ENCODE data around the gene LRRC42. TPM values are rescaled to one million over a fixed set of nuclear protein-coding genes. Genes with fewer than 3 reads are reported as not detected.

Gene LRRC42
- total RNA-seq, 4 donors from 2014 or later, result 11.4 to 17.8 (median 14.6) TPM

- no peaks in the 10 kb centered on the region for H3K4me1 ChIP-seq
- H3K4me3 ChIP-seq, result no peak overlapping the region
- H3K27me3 ChIP-seq, result no peaks in the 10 kb centered on the region
- intact Hi-C loops (cut with DNase I; ENCODE audit: low total_unique reads), result no loop called here
- TF ChIP-seq, protein P1, sequence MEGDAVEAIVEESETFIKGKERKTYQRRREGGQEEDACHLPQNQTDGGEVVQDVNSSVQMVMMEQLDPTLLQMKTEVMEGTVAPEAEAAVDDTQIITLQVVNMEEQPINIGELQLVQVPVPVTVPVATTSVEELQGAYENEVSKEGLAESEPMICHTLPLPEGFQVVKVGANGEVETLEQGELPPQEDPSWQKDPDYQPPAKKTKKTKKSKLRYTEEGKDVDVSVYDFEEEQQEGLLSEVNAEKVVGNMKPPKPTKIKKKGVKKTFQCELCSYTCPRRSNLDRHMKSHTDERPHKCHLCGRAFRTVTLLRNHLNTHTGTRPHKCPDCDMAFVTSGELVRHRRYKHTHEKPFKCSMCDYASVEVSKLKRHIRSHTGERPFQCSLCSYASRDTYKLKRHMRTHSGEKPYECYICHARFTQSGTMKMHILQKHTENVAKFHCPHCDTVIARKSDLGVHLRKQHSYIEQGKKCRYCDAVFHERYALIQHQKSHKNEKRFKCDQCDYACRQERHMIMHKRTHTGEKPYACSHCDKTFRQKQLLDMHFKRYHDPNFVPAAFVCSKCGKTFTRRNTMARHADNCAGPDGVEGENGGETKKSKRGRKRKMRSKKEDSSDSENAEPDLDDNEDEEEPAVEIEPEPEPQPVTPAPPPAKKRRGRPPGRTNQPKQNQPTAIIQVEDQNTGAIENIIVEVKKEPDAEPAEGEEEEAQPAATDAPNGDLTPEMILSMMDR (IDR thresholded peaks at IDR 0.05 in 4 of 5, conservative IDR thresholded peaks at IDR 0.05 in 1 of 5), result no peak
- no peak for TF ChIP-seq POLR2A (IDR thresholded peaks at IDR 0.05)
- H3K9me3 ChIP-seq, result no peaks in the 10 kb centered on the region
- ATAC-seq (no peak), DNase-seq (no peak)
- no peaks in the 10 kb centered on the region for H3K36me3 ChIP-seq
- H3K27ac ChIP-seq, result no peak overlapping the region
- in situ Hi-C loops (cut with MboI; ENCODE audit: low sequenced_read_pairs in 4 of 4), result no loop called here
Measured at GRCh38 chr1:53981220-53981619, 35.1 kb downstream of the LRRC42 start.

- Histone ChIP-seq H3K9me3 (no peaks in the 10 kb centered on the region), H3K4me1 (no peaks in the 10 kb centered on the region), H3K27me3 (no peaks in the 10 kb centered on the region), H3K36me3 (no peaks in the 10 kb centered on the region), H3K27ac (no peak overlapping the region), H3K4me3 (peak overlapping the region; percentile 32 to 44 (median 38))
- in situ Hi-C loops (cut with MboI; ENCODE audit: low sequenced_read_pairs in 4 of 4), result no loop called here
- DNase-seq, result no peak
- peak in 1 of 2 donors; percentile 33 for ATAC-seq
- intact Hi-C loops (cut with DNase I; ENCODE audit: low total_unique reads), result no loop called here
- TF ChIP-seq POLR2A (IDR thresholded peaks at IDR 0.05), result no peak
- TF ChIP-seq, protein P1 (IDR thresholded peaks at IDR 0.05 in 4 of 5, conservative IDR thresholded peaks at IDR 0.05 in 1 of 5), result no peak
Measured at GRCh38 chr1:53982034-53982762, 36.0 kb downstream of the LRRC42 start.

- in situ Hi-C loops (cut with MboI; ENCODE audit: low sequenced_read_pairs in 4 of 4), result no loop called here
- H3K27ac ChIP-seq, result no peak overlapping the region
- ATAC-seq, result no peak
Measured at GRCh38 chr1:53982763-53983104, 36.6 kb downstream of the LRRC42 start.

GRCh38 chr1:53984726-53985125 is 38.6 kb downstream of the LRRC42 start:
- DNase-seq (no peak), ATAC-seq (no peak)
- Histone ChIP-seq H3K36me3 (no peaks in the 10 kb centered on the region), H3K4me3 (no peak overlapping the region), H3K27me3 (no peaks in the 10 kb centered on the region), H3K9me3 (no peaks in the 10 kb centered on the region), H3K27ac (no peak overlapping the region), H3K4me1 (no peaks in the 10 kb centered on the region)
- in situ Hi-C loops (cut with MboI; ENCODE audit: low sequenced_read_pairs in 4 of 4) (no loop called here), intact Hi-C loops (cut with DNase I; ENCODE audit: low total_unique reads) (no loop called here)
- TF ChIP-seq, protein P1 (IDR thresholded peaks at IDR 0.05 in 4 of 5, conservative IDR thresholded peaks at IDR 0.05 in 1 of 5), result no peak
- no peak for TF ChIP-seq POLR2A (IDR thresholded peaks at IDR 0.05)

More at GRCh38 chr1:53982763-53983104, 36.6 kb downstream of the LRRC42 start:
- H3K9me3 ChIP-seq, result no peaks in the 10 kb centered on the region
- no peaks in the 10 kb centered on the region for H3K36me3 ChIP-seq
- no peaks in the 10 kb centered on the region for H3K4me1 ChIP-seq
- H3K27me3 ChIP-seq, result no peaks in the 10 kb centered on the region
- no peak for DNase-seq
- H3K4me3 ChIP-seq, result peak overlapping the region; percentile 32 to 44 (median 38)
- intact Hi-C loops (cut with DNase I; ENCODE audit: low total_unique reads), result no loop called here
- TF ChIP-seq, protein P1 (IDR thresholded peaks at IDR 0.05 in 4 of 5, conservative IDR thresholded peaks at IDR 0.05 in 1 of 5), result no peak
- TF ChIP-seq POLR2A (IDR thresholded peaks at IDR 0.05), result no peak

- H3K27ac ChIP-seq, result no peak overlapping the region
- intact Hi-C loops (cut with DNase I; ENCODE audit: low total_unique reads), result no loop called here
- ATAC-seq, result no peak
- H3K4me1 ChIP-seq, result no peaks in the 10 kb centered on the region
- H3K4me3 ChIP-seq, result no peak overlapping the region
- in situ Hi-C loops (cut with MboI; ENCODE audit: low sequenced_read_pairs in 4 of 4), result no loop called here
- H3K9me3 ChIP-seq, result no peaks in the 10 kb centered on the region
- DNase-seq, result no peak
- TF ChIP-seq POLR2A (IDR thresholded peaks at IDR 0.05), result no peak
- TF ChIP-seq, protein P1 (IDR thresholded peaks at IDR 0.05 in 4 of 5, conservative IDR thresholded peaks at IDR 0.05 in 1 of 5), result no peak
- H3K27me3 ChIP-seq, result no peaks in the 10 kb centered on the region
- H3K36me3 ChIP-seq, result no peaks in the 10 kb centered on the region
Measured at GRCh38 chr1:53986458-53986857, 40.3 kb downstream of the LRRC42 start.
